ENCODE measurements around the gene KIF5A.

The KIF5A gene

GRCh38 chr12:57620936-57621496, 71.2 kb downstream of the KIF5A start:
- no peak for ATAC-seq
- TF ChIP-seq, protein P1, sequence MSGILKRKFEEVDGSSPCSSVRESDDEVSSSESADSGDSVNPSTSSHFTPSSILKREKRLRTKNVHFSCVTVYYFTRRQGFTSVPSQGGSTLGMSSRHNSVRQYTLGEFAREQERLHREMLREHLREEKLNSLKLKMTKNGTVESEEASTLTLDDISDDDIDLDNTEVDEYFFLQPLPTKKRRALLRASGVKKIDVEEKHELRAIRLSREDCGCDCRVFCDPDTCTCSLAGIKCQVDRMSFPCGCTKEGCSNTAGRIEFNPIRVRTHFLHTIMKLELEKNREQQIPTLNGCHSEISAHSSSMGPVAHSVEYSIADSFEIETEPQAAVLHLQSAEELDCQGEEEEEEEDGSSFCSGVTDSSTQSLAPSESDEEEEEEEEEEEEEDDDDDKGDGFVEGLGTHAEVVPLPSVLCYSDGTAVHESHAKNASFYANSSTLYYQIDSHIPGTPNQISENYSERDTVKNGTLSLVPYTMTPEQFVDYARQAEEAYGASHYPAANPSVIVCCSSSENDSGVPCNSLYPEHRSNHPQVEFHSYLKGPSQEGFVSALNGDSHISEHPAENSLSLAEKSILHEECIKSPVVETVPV (CRISPR knock-in tag; IDR thresholded peaks at IDR 0.05) = no peak
- TF ChIP-seq RARB (CRISPR knock-in tag; IDR thresholded peaks at IDR 0.05) (no peak), ZC3H10 (CRISPR knock-in tag; IDR thresholded peaks at IDR 0.05) (no peak), CSDC2 (CRISPR knock-in tag; IDR thresholded peaks at IDR 0.05) (no peak), TSHZ2 (CRISPR knock-in tag; IDR thresholded peaks at IDR 0.05) (no peak), ZNF70 (CRISPR knock-in tag; IDR thresholded peaks at IDR 0.05) (no peak), PPARA (CRISPR knock-in tag; IDR thresholded peaks at IDR 0.05; ENCODE audit: borderline replicate concordance) (no peak), ZNF8 (CRISPR knock-in tag; IDR thresholded peaks at IDR 0.05) (no peak), BACH2 (CRISPR knock-in tag; IDR thresholded peaks at IDR 0.05; ENCODE audit: borderline replicate concordance) (no peak), TCF4 (CRISPR knock-in tag; IDR thresholded peaks at IDR 0.05; ENCODE audit: borderline replicate concordance) (no peak), ZFP30 (CRISPR knock-in tag; IDR thresholded peaks at IDR 0.05) (no peak), ARNTL (CRISPR knock-in tag; IDR thresholded peaks at IDR 0.05; ENCODE audit: borderline replicate concordance, low read depth) (no peak), ISL1 (CRISPR knock-in tag; IDR thresholded peaks at IDR 0.05) (no peak), CREB5 (CRISPR knock-in tag; IDR thresholded peaks at IDR 0.05; ENCODE audit: low read depth) (no peak), GLIS3 (CRISPR knock-in tag; IDR thresholded peaks at IDR 0.05) (no peak), ESRRG (CRISPR knock-in tag; IDR thresholded peaks at IDR 0.05) (no peak), POU6F1 (CRISPR knock-in tag; IDR thresholded peaks at IDR 0.05; ENCODE audit: borderline replicate concordance, low read depth) (no peak), ZFP3 (CRISPR knock-in tag; IDR thresholded peaks at IDR 0.05) (no peak)
- TF ChIP-seq, protein P2, sequence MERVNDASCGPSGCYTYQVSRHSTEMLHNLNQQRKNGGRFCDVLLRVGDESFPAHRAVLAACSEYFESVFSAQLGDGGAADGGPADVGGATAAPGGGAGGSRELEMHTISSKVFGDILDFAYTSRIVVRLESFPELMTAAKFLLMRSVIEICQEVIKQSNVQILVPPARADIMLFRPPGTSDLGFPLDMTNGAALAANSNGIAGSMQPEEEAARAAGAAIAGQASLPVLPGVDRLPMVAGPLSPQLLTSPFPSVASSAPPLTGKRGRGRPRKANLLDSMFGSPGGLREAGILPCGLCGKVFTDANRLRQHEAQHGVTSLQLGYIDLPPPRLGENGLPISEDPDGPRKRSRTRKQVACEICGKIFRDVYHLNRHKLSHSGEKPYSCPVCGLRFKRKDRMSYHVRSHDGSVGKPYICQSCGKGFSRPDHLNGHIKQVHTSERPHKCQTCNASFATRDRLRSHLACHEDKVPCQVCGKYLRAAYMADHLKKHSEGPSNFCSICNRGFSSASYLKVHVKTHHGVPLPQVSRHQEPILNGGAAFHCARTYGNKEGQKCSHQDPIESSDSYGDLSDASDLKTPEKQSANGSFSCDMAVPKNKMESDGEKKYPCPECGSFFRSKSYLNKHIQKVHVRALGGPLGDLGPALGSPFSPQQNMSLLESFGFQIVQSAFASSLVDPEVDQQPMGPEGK (CRISPR knock-in tag; IDR thresholded peaks at IDR 0.05; ENCODE audit: borderline replicate concordance) = no peak

- no peak for TF ChIP-seq PPARA (CRISPR knock-in tag; IDR thresholded peaks at IDR 0.05; ENCODE audit: borderline replicate concordance)
- TF ChIP-seq ZFP3 (CRISPR knock-in tag; IDR thresholded peaks at IDR 0.05) = no peak
- peak; percentile 93 for ATAC-seq
Observed at GRCh38 chr12:57621497-57622292, 71.9 kb downstream of the KIF5A start.

All from SK-N-SH treated with all-trans-retinoic acid at 6 μM for 48 hours (cell line).